Erythroblast (primary cell): ENCODE results near the gene DNAJB8.

Experiments used
- DNase-seq, 2 experiments: peaks; one replicate each; lab custom pipeline; 2025; lab: John Stamatoyannopoulos, UW
- GATA1 ChIP-seq: IDR thresholded peaks from 2 replicates; pipeline ENCODE4 v1.6.1; 2011; ENCODE audit warnings: low read depth, mild to moderate bottlenecking, control low read depth, low read length, moderate library complexity
- POLR2A ChIP-seq: IDR thresholded peaks from 2 replicates; pipeline ENCODE4 v1.6.1; 2011; ENCODE audit warnings: mild to moderate bottlenecking, low read length

The DNAJB8 gene

GRCh38 chr3:128458746-128459460, 7.8 kb downstream of the DNAJB8 start:
- no peak for TF ChIP-seq POLR2A
- no peak for TF ChIP-seq GATA1
- no peak for DNase-seq

GRCh38 chr3:128457937-128458336, 8.8 kb downstream of the DNAJB8 start:
- no peak for TF ChIP-seq POLR2A
- no peak for TF ChIP-seq GATA1
- no peak for DNase-seq

- TF ChIP-seq GATA1 (no peak), POLR2A (no peak)
- DNase-seq = peak; percentile 75 to 92
Observed at GRCh38 chr3:128456776-128457715, 9.6 kb downstream of the DNAJB8 start.

- no peak for TF ChIP-seq POLR2A
- TF ChIP-seq GATA1 = no peak
Observed at GRCh38 chr3:128455786-128456748, 10.6 kb downstream of the DNAJB8 start.

GRCh38 chr3:128455116-128455515, 11.6 kb downstream of the DNAJB8 start:
- no peak for TF ChIP-seq GATA1
- DNase-seq = no peak

More at GRCh38 chr3:128455786-128456748, 10.6 kb downstream of the DNAJB8 start:
- peak; percentile 30 to 37 for DNase-seq

GRCh38 chr3:128454310-128454618, 12.4 kb downstream of the DNAJB8 start:
- DNase-seq = no peak
- no peak for TF ChIP-seq GATA1
- no peak for TF ChIP-seq POLR2A

GRCh38 chr3:128453501-128454309, 13.0 kb downstream of the DNAJB8 start:
- no peak for DNase-seq
- TF ChIP-seq POLR2A = no peak
- TF ChIP-seq GATA1 = no peak

GRCh38 chr3:128452678-128453275, 13.9 kb downstream of the DNAJB8 start:
- no peak for DNase-seq
- no peak for TF ChIP-seq GATA1
- no peak for TF ChIP-seq POLR2A

- no peak for TF ChIP-seq GATA1
- TF ChIP-seq POLR2A = no peak
- no peak for DNase-seq
Observed at GRCh38 chr3:128452120-128452519, 14.6 kb downstream of the DNAJB8 start.

- peak in 1 of 2 experiments; percentile 16 for DNase-seq
- no peak for TF ChIP-seq GATA1
- TF ChIP-seq POLR2A = no peak
Observed at GRCh38 chr3:128449111-128449638, 17.5 kb downstream of the DNAJB8 start.

GRCh38 chr3:128448491-128448890, 18.2 kb downstream of the DNAJB8 start:
- TF ChIP-seq GATA1 (no peak), POLR2A (no peak)
- DNase-seq = no peak

GRCh38 chr3:128447561-128448013, 19.1 kb downstream of the DNAJB8 start:
- TF ChIP-seq GATA1 (no peak), POLR2A (no peak)
- no peak for DNase-seq
